CD14-positive monocyte (primary cell): ENCODE measurements around the gene GSPT1. TPM values are rescaled to one million over a fixed set of nuclear protein-coding genes. Genes with fewer than 3 reads are reported as not detected.

ENCODE experiments used
- DNase-seq, 3 donors: peaks; one replicate each; pipeline ENCODE4 v3.0.0-alpha.2; 2011 to 2022
- H2AFZ ChIP-seq: 2 replicates; pipeline ENCODE4 v1.6.0; 2012; ENCODE audit warnings: mild to moderate bottlenecking, low read depth, low read length, inconsistent platforms; ENCODE audit not compliant: insufficient read depth, poor library complexity, severe bottlenecking
- H3K27ac ChIP-seq, 2 donors: 1 replicate in 1 of 2; 2 replicates in 1 of 2; pipeline ENCODE4 v1.5.1; 2012 to 2013; ENCODE audit warnings: low read length in 2 of 2, control low read depth in 1 of 2, inconsistent platforms in 1 of 2, low read depth in 1 of 2, mild to moderate bottlenecking in 1 of 2
- H3K27me3 ChIP-seq, 2 donors: one replicate each; pipeline versions ENCODE4 v1.6.0 to v1.6.1; 2011 to 2013; ENCODE audit warnings: low read length in 2 of 2; ENCODE audit not compliant: control insufficient read depth in 2 of 2, insufficient read depth in 2 of 2
- H3K36me3 ChIP-seq, 2 donors: replicated peaks in 1 of 2; 1 replicate in 1 of 2; 2 replicates in 1 of 2; pipeline versions ENCODE4 v1.5.1 to v1.6.1; 2012 to 2013; ENCODE audit warnings: low read length in 2 of 2, control low read depth in 1 of 2, inconsistent platforms in 1 of 2, mild to moderate bottlenecking in 1 of 2; ENCODE audit not compliant: insufficient read depth in 2 of 2, control insufficient read depth in 1 of 2
- H3K4me1 ChIP-seq, 2 donors: 1 replicate in 1 of 2; 2 replicates in 1 of 2; pipeline versions ENCODE4 v1.5.1 to v1.6.1; 2012 to 2013; ENCODE audit warnings: low read length in 2 of 2, control low read depth in 1 of 2, inconsistent platforms in 1 of 2, mild to moderate bottlenecking in 1 of 2, moderate library complexity in 1 of 2; ENCODE audit not compliant: insufficient read depth in 2 of 2, control insufficient read depth in 1 of 2
- H3K4me2 ChIP-seq: replicated peaks from 2 replicates; pipeline ENCODE3; 2012; ENCODE audit warnings: low read length, moderate library complexity, mild to moderate bottlenecking; ENCODE audit not compliant: poor library complexity, severe bottlenecking; ENCODE audit errors: extremely low read depth
- H3K4me3 ChIP-seq, 3 experiments: fragments of 200-600 bp in 1 of 3; sonication (generic) in 1 of 3; replicated peaks in 1 of 3; 1 replicate in 2 of 3; 2 replicates in 1 of 3; pipeline ENCODE4 v1.5.1; 2011 to 2013; ENCODE audit warnings: low read length in 3 of 3, mild to moderate bottlenecking in 3 of 3, control low read depth in 2 of 3, low read depth in 2 of 3, inconsistent platforms in 1 of 3, moderate library complexity in 1 of 3
- H3K79me2 ChIP-seq: 2 replicates; pipeline ENCODE4 v1.6.0; 2012; ENCODE audit warnings: mild to moderate bottlenecking, control low read depth, inconsistent platforms, low read length, moderate library complexity; ENCODE audit not compliant: insufficient read depth
- H3K9ac ChIP-seq: 2 replicates; pipeline ENCODE4 v1.6.0; 2017; ENCODE audit warnings: low read length, mild to moderate bottlenecking; ENCODE audit not compliant: insufficient read depth, poor library complexity, severe bottlenecking
- H3K9me3 ChIP-seq, 2 donors: replicated peaks in 1 of 2; 1 replicate in 1 of 2; 2 replicates in 1 of 2; pipeline versions ENCODE4 v1.5.1 to v1.6.1; 2012 to 2013; ENCODE audit warnings: low read length in 2 of 2, control low read depth in 1 of 2; ENCODE audit not compliant: control insufficient read depth in 1 of 2, insufficient read depth in 1 of 2
- H4K20me1 ChIP-seq: 2 replicates; pipeline ENCODE4 v1.6.0; 2012; ENCODE audit warnings: mild to moderate bottlenecking, low read length, control low read depth, moderate library complexity; ENCODE audit not compliant: insufficient read depth
- H3K27ac Mint-ChIP-seq, 7 donors: one replicate each; pipeline ENCODE4 v1.8.0; 2020; ENCODE audit warnings: mild to moderate bottlenecking in 7 of 7, mixed read lengths in 7 of 7, moderate library complexity in 6 of 7, inconsistent platforms in 2 of 7
- H3K27me3 Mint-ChIP-seq, 3 donors: one replicate each; pipeline ENCODE4 v1.8.0; 2021 to 2022; ENCODE audit warnings: low read depth in 3 of 3, mild to moderate bottlenecking in 3 of 3, mixed read lengths in 3 of 3, moderate library complexity in 3 of 3, inconsistent platforms in 1 of 3
- H3K36me3 Mint-ChIP-seq, 2 donors: one replicate each; pipeline ENCODE4 v1.8.0; 2020; ENCODE audit warnings: mixed read lengths in 2 of 2, inconsistent platforms in 1 of 2, mild to moderate bottlenecking in 1 of 2
- H3K4me1 Mint-ChIP-seq: one replicate; pipeline ENCODE4 v1.8.0; 2020; ENCODE audit warnings: mild to moderate bottlenecking, mixed read lengths
- H3K4me3 Mint-ChIP-seq, 2 donors: one replicate each; pipeline ENCODE4 v1.8.0; 2020; ENCODE audit warnings: mild to moderate bottlenecking in 2 of 2, mixed read lengths in 2 of 2, moderate library complexity in 1 of 2
- H3K9me3 Mint-ChIP-seq, 7 donors: one replicate each; pipeline ENCODE4 v1.8.0; 2020 to 2022; ENCODE audit warnings: mixed read lengths in 7 of 7, mild to moderate bottlenecking in 6 of 7, moderate library complexity in 6 of 7, inconsistent platforms in 2 of 7
- WGBS: methylation state at CpG from one replicate; pipeline ENCODE4 v1.1.5; 2013; ENCODE audit warnings: missing lambda C conversion rate; ENCODE audit not compliant: insufficient coverage; 5-methylcytosine and 5-hydroxymethylcytosine counted together
- intact Hi-C, 2 donors: fragments of 100-400 bp; cut with micrococcal nuclease; formaldehyde crosslinking; loops; one replicate each; pipeline versions ENCODE4 v1.15.0 to v1.15.1; 2023
- polyA plus RNA-seq, 3 donors: library from polyadenylated mRNA; depleted of rRNA in 1 of 3; unstranded in 2 of 3; stranded (reverse) in 1 of 3; fragments of 300-500 nt in 2 of 3; fragments of >200 nt in 1 of 3; fragmentation: Illumina TruSeq in 2 of 3; gene quantifications; 1 replicate in 2 of 3; 2 replicates in 1 of 3; pipeline ENCODE4 v1.2.3, GENCODE V29; 2012 to 2021
- TF ChIP-seq, protein P1 (sequence below): fragments of 200-600 bp; IDR thresholded peaks from one replicate; pipeline ENCODE4 v1.8.0; 2022; ENCODE audit warnings: antibody characterized with exemption, mild to moderate bottlenecking

GSPT1 gene
- polyA plus RNA-seq, 3 donors: 22.4 to 48.3 (median 47.9) TPM

- H4K20me1 ChIP-seq: no peaks in the 10 kb centered on the region
- no peak overlapping the region for H3K27ac Mint-ChIP-seq
- TF ChIP-seq, protein P1, sequence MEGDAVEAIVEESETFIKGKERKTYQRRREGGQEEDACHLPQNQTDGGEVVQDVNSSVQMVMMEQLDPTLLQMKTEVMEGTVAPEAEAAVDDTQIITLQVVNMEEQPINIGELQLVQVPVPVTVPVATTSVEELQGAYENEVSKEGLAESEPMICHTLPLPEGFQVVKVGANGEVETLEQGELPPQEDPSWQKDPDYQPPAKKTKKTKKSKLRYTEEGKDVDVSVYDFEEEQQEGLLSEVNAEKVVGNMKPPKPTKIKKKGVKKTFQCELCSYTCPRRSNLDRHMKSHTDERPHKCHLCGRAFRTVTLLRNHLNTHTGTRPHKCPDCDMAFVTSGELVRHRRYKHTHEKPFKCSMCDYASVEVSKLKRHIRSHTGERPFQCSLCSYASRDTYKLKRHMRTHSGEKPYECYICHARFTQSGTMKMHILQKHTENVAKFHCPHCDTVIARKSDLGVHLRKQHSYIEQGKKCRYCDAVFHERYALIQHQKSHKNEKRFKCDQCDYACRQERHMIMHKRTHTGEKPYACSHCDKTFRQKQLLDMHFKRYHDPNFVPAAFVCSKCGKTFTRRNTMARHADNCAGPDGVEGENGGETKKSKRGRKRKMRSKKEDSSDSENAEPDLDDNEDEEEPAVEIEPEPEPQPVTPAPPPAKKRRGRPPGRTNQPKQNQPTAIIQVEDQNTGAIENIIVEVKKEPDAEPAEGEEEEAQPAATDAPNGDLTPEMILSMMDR: no peak
- no peak overlapping the region for H3K4me3 ChIP-seq
- H3K27ac ChIP-seq: no peak overlapping the region
- H2AFZ ChIP-seq: no peak overlapping the region
- no peak overlapping the region for H3K9ac ChIP-seq
- H3K4me1 ChIP-seq: no peaks in the 10 kb centered on the region
- peaks cover 59 to 87% of the 10 kb centered on the region in 2 donors for H3K36me3 Mint-ChIP-seq
- H3K4me2 ChIP-seq: no peak overlapping the region
- peaks cover 3% of the 10 kb centered on the region for H3K79me2 ChIP-seq
- no peaks in the 10 kb centered on the region for H3K9me3 ChIP-seq
- peaks cover 0 to 2% (median 0%) of the 10 kb centered on the region in 3 donors for H3K27me3 Mint-ChIP-seq
- intact Hi-C loops: no loop called here
- no peaks in the 10 kb centered on the region for H3K27me3 ChIP-seq
- no peak overlapping the region for H3K4me3 Mint-ChIP-seq
- DNase-seq: no peak
- H3K36me3 ChIP-seq: peaks cover 68 to 93% of the 10 kb centered on the region in 2 donors
- H3K9me3 Mint-ChIP-seq: no peaks in the 10 kb centered on the region
- H3K4me1 Mint-ChIP-seq: no peaks in the 10 kb centered on the region
- WGBS: no CpG with 5 or more reads among the region's 6 CpGs
Measured at GRCh38 chr16:11886881-11887280, 28.9 kb downstream of the GSPT1 start.

DNA sequence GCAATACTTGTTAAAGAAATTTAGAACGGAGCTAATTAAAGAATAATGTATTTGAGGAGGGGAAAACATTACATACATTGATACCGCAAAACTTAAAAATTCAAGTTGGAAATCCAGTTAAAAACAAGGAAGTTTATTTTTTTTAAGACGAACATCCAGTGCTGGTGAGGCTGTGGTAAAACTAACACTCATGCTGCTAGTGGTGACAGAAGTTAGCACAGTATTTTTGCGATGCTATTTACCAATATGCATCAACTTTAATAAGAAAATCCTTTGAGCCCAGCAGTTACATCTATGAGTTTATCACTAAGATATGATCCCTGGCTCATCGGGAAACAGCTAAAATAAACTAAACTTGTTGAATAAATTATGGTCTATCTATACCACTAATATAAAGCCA is 31.7 kb downstream of the GSPT1 start:
- H3K4me3 ChIP-seq: no peak overlapping the region
- no peak overlapping the region for H3K27ac Mint-ChIP-seq
- no peak overlapping the region for H2AFZ ChIP-seq
- intact Hi-C loops: no loop called here
- H3K27me3 Mint-ChIP-seq: peaks cover 0 to 2% (median 0%) of the 10 kb centered on the region in 3 donors
- no peaks in the 10 kb centered on the region for H3K9me3 Mint-ChIP-seq
- no peak overlapping the region for H3K4me2 ChIP-seq
- no peaks in the 10 kb centered on the region for H3K9me3 ChIP-seq
- H4K20me1 ChIP-seq: peaks cover 4% of the 10 kb centered on the region
- H3K36me3 Mint-ChIP-seq: peaks cover 63 to 88% of the 10 kb centered on the region in 2 donors
- no peaks in the 10 kb centered on the region for H3K79me2 ChIP-seq
- TF ChIP-seq, protein P1: no peak
- no peak overlapping the region for H3K4me3 Mint-ChIP-seq
- WGBS: no CpG with 5 or more reads among the region's 5 CpGs
- H3K27ac ChIP-seq: no peak overlapping the region
- H3K4me1 Mint-ChIP-seq: no peaks in the 10 kb centered on the region
- DNase-seq: no peak
- H3K4me1 ChIP-seq: no peaks in the 10 kb centered on the region
- peaks cover 74 to 90% of the 10 kb centered on the region in 2 donors for H3K36me3 ChIP-seq
- no peak overlapping the region for H3K9ac ChIP-seq
- H3K27me3 ChIP-seq: no peaks in the 10 kb centered on the region
